ENCODE measurements around the gene STEEP1. TPM values are rescaled to one million over a fixed set of nuclear protein-coding genes. Genes with fewer than 3 reads are reported as not detected.
A peak's percentile ranks its signal among the peaks of the same experiment; 100 is the strongest.

STEEP1 gene
- polyA plus RNA-seq, 2 of the 4 experiments (the other 2 are of a cell fraction) = 37.8 to 40.7 TPM

- Histone ChIP-seq H3K9me3 (no peaks in the 10 kb centered on the region), H3K4me2 (0 out of 3 replicates have a peak overlapping the region, but pooled peaks have one; percentile 13), H3K27ac (peak overlapping the region; percentile 90 to 100), H3K4me3 (no peak overlapping the region), H3K4me1 (peaks cover 58% of the 10 kb centered on the region)
- FAIRE-seq = no peak
- ChIA-PET POLR2A (interaction anchor here (1.0 kb wide), 1 partner anchor 32 kb away, joined by 3 read pairs; the partner anchor contains the start of gene SLC25A5), CTCF (interaction anchor here (26.9 to 31.5 kb wide), 2 partner anchors 8 to 12 kb away, joined by 814 read pairs; no protein-coding TSS in a partner anchor)
- DNase-seq (ENCODE audit: low read depth in 1 of 2, low spot score in 1 of 2) = no peak
- 92% methylated on average over 13 of the region's 13 CpGs for WGBS (ENCODE audit: missing lambda C conversion rate)
- TF ChIP-seq HMGXB4 (CRISPR knock-in tag; IDR thresholded peaks at IDR 0.05; ENCODE audit: borderline replicate concordance) = no peak
- no peak for TF ChIP-seq SMC3 (IDR thresholded peaks at IDR 0.05)
- no peak for TF ChIP-seq FOXS1 (CRISPR knock-in tag; IDR thresholded peaks at IDR 0.05)
- no peak for TF ChIP-seq CBX8 (IDR thresholded peaks at IDR 0.05)
- TF ChIP-seq HOXB5 (CRISPR knock-in tag; IDR thresholded peaks at IDR 0.05) = no peak
- TF ChIP-seq JUNB (IDR thresholded peaks at IDR 0.05) = no peak
- TF ChIP-seq BCL3 (IDR thresholded peaks at IDR 0.05) = no peak
- TF ChIP-seq USF2 (IDR thresholded peaks at IDR 0.05) = no peak
- TF ChIP-seq RFX5 (IDR thresholded peaks at IDR 0.05) = no peak
- TF ChIP-seq HES2 (IDR thresholded peaks at IDR 0.05) = no peak
- no peak for TF ChIP-seq SREBF2 (IDR thresholded peaks at IDR 0.05)
- no peak for TF ChIP-seq TP53 (CRISPR knock-in tag; IDR thresholded peaks at IDR 0.05)
- no peak for TF ChIP-seq ZSCAN20 (CRISPR knock-in tag; IDR thresholded peaks at IDR 0.05)
- TF ChIP-seq FOSB (CRISPR knock-in tag; IDR thresholded peaks at IDR 0.05) = no peak
- no peak for ATAC-seq
These were observed 65.0 kb downstream of the STEEP1 start for GRCh38 chrX:119500061-119500800.

- peaks cover 53% of the 10 kb centered on the region for H3K4me1 ChIP-seq
- POLR2A ChIA-PET = no interaction called here
- ATAC-seq (no peak), DNase-seq (ENCODE audit: low read depth in 1 of 2, low spot score in 1 of 2) (no peak), FAIRE-seq (no peak)
- WGBS (ENCODE audit: missing lambda C conversion rate) = 75% methylated on average over 1 of the region's 1 CpG
- peak overlapping the region; percentile 71 to 78; a peak in 4 of 6 replicates for H3K27ac ChIP-seq
- H3K4me3 ChIP-seq = no peak overlapping the region
- TF ChIP-seq TP53 (CRISPR knock-in tag; IDR thresholded peaks at IDR 0.05) (no peak), GATA3 (IDR thresholded peaks at IDR 0.05; ENCODE audit: borderline replicate concordance) (no peak), CHD2 (IDR thresholded peaks at IDR 0.05; ENCODE audit: low read length, partially characterized antibody) (no peak)
- no peaks in the 10 kb centered on the region for H3K9me3 ChIP-seq
- no peak overlapping the region for H3K4me2 ChIP-seq
- CTCF ChIA-PET = interaction anchor here (26.9 to 31.5 kb wide), 2 partner anchors 9 to 11 kb away, joined by 814 read pairs; no protein-coding TSS in a partner anchor
These were observed 68.0 kb downstream of the STEEP1 start for GRCh38 chrX:119497185-119497584.
